ENCODE data around the gene USB1.

The USB1 gene

DNA sequence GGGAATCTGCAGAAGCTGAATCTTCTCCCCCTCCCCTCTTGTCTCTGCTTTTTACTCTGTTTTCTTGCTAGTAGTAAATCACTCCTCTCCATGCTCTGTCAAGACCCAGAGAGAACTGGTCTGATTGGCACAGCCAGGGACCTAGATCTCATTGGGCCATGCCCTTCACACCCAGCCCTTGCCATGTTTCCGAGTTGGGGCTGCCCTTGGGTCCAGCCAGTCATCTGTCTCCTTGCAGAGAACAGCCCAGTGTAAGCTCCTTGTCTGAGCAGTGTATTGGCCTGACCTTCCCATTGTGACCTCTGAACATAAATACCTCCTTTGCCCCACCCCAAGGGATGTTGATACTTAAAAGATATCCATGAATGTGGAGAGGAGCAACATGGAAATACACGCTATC lies 28.2 kb downstream of the USB1 start:
- Mint-ChIP-seq H3K27ac (no peak overlapping the region), H3K4me3 (no peak overlapping the region), H3K27me3 (no peaks in the 10 kb centered on the region)

GRCh38 chr16:58030136-58030840 lies 29.1 kb downstream of the USB1 start:
- Mint-ChIP-seq H3K4me1 (no peaks in the 10 kb centered on the region), H3K27me3 (no peaks in the 10 kb centered on the region), H3K36me3 (no peaks in the 10 kb centered on the region), H3K27ac (no peak overlapping the region), H3K9me3 (no peaks in the 10 kb centered on the region), H3K4me3 (no peak overlapping the region)

More for the DNA sequence above, 28.2 kb downstream of the USB1 start:
- H3K4me1 Mint-ChIP-seq = peaks cover 8% of the 10 kb centered on the region
- no peaks in the 10 kb centered on the region for H3K9me3 Mint-ChIP-seq
- H3K36me3 Mint-ChIP-seq = no peaks in the 10 kb centered on the region

- no peak overlapping the region for H3K27ac Mint-ChIP-seq
- no peaks in the 10 kb centered on the region for H3K4me1 Mint-ChIP-seq
- H3K4me3 Mint-ChIP-seq = no peak overlapping the region
- H3K27me3 Mint-ChIP-seq = no peaks in the 10 kb centered on the region
- no peaks in the 10 kb centered on the region for H3K9me3 Mint-ChIP-seq
- no peaks in the 10 kb centered on the region for H3K36me3 Mint-ChIP-seq
Observed at GRCh38 chr16:58031016-58031800, 30.0 kb downstream of the USB1 start.

GRCh38 chr16:58032710-58033293 lies 31.6 kb downstream of the USB1 start:
- no peak overlapping the region for H3K27ac Mint-ChIP-seq
- H3K4me3 Mint-ChIP-seq = no peak overlapping the region
- H3K4me1 Mint-ChIP-seq = no peaks in the 10 kb centered on the region
- no peaks in the 10 kb centered on the region for H3K27me3 Mint-ChIP-seq
- no peaks in the 10 kb centered on the region for H3K36me3 Mint-ChIP-seq
- H3K9me3 Mint-ChIP-seq = no peaks in the 10 kb centered on the region

- no peaks in the 10 kb centered on the region for H3K4me1 Mint-ChIP-seq
- no peak overlapping the region for H3K27ac Mint-ChIP-seq
- H3K4me3 Mint-ChIP-seq = no peak overlapping the region
- no peaks in the 10 kb centered on the region for H3K9me3 Mint-ChIP-seq
- no peaks in the 10 kb centered on the region for H3K36me3 Mint-ChIP-seq
- H3K27me3 Mint-ChIP-seq = no peaks in the 10 kb centered on the region
Observed at GRCh38 chr16:58034128-58034685, 33.0 kb downstream of the USB1 start.

DNA sequence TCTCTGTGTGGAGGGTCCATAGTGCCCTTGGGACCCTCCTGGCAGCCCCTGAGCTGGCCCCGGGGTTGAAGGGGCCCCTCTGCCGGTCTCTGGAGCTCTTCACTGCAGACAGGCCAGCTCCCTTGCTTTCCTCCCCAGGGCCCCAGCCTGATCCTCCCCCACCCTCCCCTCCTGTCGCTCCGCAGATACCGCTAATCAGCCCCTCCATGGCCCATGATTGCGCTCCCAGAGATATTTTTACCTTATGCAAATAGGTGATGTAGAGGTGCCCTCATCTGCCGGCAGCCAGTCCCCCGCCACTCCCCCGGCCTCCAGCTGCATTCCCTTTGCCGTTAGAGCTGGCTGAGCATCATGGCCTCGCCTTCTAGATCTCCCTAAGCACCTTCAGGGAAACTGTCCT lies 33.6 kb downstream of the USB1 start:
- Mint-ChIP-seq H3K4me3 (no peak overlapping the region), H3K27me3 (no peaks in the 10 kb centered on the region), H3K4me1 (no peaks in the 10 kb centered on the region), H3K9me3 (no peaks in the 10 kb centered on the region), H3K27ac (no peak overlapping the region), H3K36me3 (no peaks in the 10 kb centered on the region)

GRCh38 chr16:58035356-58036170 lies 34.4 kb downstream of the USB1 start:
- Mint-ChIP-seq H3K9me3 (no peaks in the 10 kb centered on the region), H3K27me3 (no peaks in the 10 kb centered on the region), H3K4me3 (no peak overlapping the region), H3K36me3 (no peaks in the 10 kb centered on the region), H3K27ac (no peak overlapping the region), H3K4me1 (no peaks in the 10 kb centered on the region)

GRCh38 chr16:58036943-58037342 lies 35.7 kb downstream of the USB1 start:
- no peaks in the 10 kb centered on the region for H3K27me3 Mint-ChIP-seq
- no peaks in the 10 kb centered on the region for H3K4me1 Mint-ChIP-seq
- no peaks in the 10 kb centered on the region for H3K9me3 Mint-ChIP-seq
- no peak overlapping the region for H3K4me3 Mint-ChIP-seq
- H3K36me3 Mint-ChIP-seq = no peaks in the 10 kb centered on the region
- peak overlapping the region; percentile 2 for H3K27ac Mint-ChIP-seq

GRCh38 chr16:58037365-58038057 lies 36.3 kb downstream of the USB1 start:
- no peaks in the 10 kb centered on the region for H3K9me3 Mint-ChIP-seq
- H3K4me3 Mint-ChIP-seq = no peak overlapping the region
- H3K27me3 Mint-ChIP-seq = no peaks in the 10 kb centered on the region
- no peaks in the 10 kb centered on the region for H3K4me1 Mint-ChIP-seq
- H3K36me3 Mint-ChIP-seq = no peaks in the 10 kb centered on the region
- H3K27ac Mint-ChIP-seq = no peak overlapping the region

DNA sequence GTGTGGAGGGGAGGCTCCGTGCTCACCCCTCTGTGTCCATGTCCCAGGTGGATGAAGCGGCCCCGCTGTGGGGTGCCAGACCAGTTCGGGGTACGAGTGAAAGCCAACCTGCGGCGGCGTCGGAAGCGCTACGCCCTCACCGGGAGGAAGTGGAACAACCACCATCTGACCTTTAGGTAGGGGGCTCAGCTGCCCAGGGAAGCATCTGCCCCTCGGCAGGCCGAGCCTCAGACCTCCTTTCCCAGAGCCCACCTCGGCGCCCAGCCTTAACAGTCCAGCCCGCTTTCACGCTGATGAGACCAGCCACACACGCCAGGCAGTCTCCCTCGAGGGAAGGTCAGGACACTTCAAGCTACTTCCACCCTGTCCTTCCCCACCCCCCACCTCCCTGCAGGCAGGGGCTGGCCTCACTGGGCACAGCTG lies 37.0 kb downstream of the USB1 start:
- H3K36me3 Mint-ChIP-seq = no peaks in the 10 kb centered on the region
- no peaks in the 10 kb centered on the region for H3K27me3 Mint-ChIP-seq
- no peak overlapping the region for H3K27ac Mint-ChIP-seq
- H3K9me3 Mint-ChIP-seq = no peaks in the 10 kb centered on the region
- no peak overlapping the region for H3K4me3 Mint-ChIP-seq
- H3K4me1 Mint-ChIP-seq = no peaks in the 10 kb centered on the region

DNA sequence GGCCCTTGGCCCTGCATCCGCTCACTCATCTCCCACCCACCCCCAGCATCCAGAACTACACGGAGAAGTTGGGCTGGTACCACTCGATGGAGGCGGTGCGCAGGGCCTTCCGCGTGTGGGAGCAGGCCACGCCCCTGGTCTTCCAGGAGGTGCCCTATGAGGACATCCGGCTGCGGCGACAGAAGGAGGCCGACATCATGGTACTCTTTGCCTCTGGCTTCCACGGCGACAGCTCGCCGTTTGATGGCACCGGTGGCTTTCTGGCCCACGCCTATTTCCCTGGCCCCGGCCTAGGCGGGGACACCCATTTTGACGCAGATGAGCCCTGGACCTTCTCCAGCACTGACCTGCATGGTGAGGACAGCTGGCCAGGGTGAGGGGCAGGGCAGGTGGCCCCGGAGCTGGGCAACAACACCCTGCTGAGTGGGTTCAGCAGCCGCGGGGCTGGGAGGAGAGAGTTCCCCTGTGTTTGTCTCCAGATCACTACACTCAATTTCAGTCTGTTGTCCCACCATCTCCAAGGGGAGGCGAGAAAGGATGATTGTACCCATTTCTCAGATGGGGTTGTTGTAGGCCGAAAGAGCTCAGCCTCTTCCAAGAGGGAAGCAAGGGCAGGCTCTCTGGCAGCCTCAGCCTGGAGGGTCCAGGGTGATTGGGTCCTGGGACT lies 38.8 kb downstream of the USB1 start:
- Mint-ChIP-seq H3K4me3 (no peak overlapping the region), H3K9me3 (no peaks in the 10 kb centered on the region), H3K36me3 (no peaks in the 10 kb centered on the region), H3K27me3 (no peaks in the 10 kb centered on the region), H3K4me1 (no peaks in the 10 kb centered on the region), H3K27ac (no peak overlapping the region)

- H3K36me3 Mint-ChIP-seq = no peaks in the 10 kb centered on the region
- H3K4me3 Mint-ChIP-seq = no peak overlapping the region
- no peaks in the 10 kb centered on the region for H3K27me3 Mint-ChIP-seq
- no peak overlapping the region for H3K27ac Mint-ChIP-seq
- no peaks in the 10 kb centered on the region for H3K9me3 Mint-ChIP-seq
- no peaks in the 10 kb centered on the region for H3K4me1 Mint-ChIP-seq
Observed at GRCh38 chr16:58040496-58040846, 39.3 kb downstream of the USB1 start.

- Mint-ChIP-seq H3K4me1 (no peaks in the 10 kb centered on the region), H3K27ac (no peak overlapping the region), H3K27me3 (no peaks in the 10 kb centered on the region), H3K4me3 (no peak overlapping the region), H3K36me3 (no peaks in the 10 kb centered on the region), H3K9me3 (no peaks in the 10 kb centered on the region)
Observed at GRCh38 chr16:58040945-58041627, 39.9 kb downstream of the USB1 start.

DNA sequence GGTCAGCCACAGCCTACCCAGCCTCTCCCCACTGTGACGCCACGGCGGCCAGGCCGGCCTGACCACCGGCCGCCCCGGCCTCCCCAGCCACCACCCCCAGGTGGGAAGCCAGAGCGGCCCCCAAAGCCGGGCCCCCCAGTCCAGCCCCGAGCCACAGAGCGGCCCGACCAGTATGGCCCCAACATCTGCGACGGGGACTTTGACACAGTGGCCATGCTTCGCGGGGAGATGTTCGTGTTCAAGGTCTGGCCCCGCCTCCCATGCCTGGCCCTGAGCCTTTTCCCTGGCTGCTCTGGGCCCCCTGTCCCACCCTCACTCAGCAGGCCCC lies 40.4 kb downstream of the USB1 start:
- H3K27me3 Mint-ChIP-seq = no peaks in the 10 kb centered on the region
- no peak overlapping the region for H3K4me3 Mint-ChIP-seq
- no peaks in the 10 kb centered on the region for H3K9me3 Mint-ChIP-seq
- H3K4me1 Mint-ChIP-seq = no peaks in the 10 kb centered on the region
- H3K36me3 Mint-ChIP-seq = no peaks in the 10 kb centered on the region
- H3K27ac Mint-ChIP-seq = no peak overlapping the region
